HG03439 (cell line): ENCODE data around the gene TRABD2B.

Source experiments
- ATAC-seq: cut with Tn5 transposase; IDR thresholded peaks from one replicate; pipeline ENCODE4 v1.9.1; 2021; ENCODE audit warnings: mild to moderate bottlenecking, moderate library complexity; ENCODE audit not compliant: unreplicated experiment

TRABD2B gene

DNA sequence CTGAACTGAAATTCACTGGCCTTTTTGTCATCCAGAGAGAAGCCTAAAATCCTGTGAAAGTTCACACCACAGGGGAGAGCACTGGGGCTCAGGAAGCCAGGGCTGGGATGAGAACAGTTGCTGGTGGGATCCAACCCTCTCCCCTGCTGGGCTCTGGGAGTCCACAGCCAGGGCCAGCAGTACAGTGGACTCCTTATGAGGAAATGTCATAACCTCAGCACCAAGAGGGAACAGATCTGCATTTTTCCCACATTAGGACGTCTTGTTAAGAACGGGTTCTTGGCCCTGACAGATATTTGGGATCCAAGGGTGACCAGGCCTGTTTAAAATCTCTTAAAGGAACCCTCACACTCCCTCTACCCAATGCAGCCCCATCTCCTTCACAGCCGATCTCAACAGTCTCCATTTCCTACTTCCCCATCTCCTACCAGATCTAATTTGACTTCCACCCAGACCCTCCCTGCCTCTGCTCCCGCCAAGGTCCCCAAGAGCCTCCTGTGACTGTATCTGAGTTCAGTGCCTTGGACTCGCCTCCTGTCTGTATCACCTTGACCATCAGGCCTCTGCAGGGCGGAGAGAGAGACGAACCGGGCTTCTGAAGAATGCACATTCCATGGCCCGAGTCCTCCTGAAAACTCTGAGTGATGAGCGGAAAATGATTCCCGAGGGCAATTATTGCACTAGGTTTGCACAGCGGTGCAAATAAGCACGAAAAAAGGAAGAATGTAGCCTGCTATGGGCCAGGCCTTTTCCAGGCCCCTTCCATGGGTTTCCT lies 159.9 kb downstream of the TRABD2B start:
- no peak for ATAC-seq

DNA sequence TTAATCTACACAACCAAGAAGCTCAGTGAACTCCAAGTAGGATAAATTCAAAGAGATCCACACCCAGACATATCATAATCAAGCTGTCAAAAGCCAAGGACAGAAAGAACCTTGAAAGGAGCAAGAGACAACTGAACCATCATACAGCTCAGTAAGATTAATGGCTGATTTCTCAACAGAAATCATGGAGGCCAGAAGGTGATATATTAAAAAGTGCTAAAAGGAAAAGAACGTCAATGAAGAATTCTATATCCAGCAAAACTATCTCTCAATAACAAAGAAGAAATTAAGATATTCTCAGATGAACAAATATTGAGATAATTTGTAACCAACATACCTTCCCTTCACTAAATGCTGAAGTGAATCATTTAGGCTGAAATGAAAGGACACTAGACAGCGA lies 161.8 kb downstream of the TRABD2B start:
- no peak for ATAC-seq

- ATAC-seq = no peak
These were observed 162.9 kb downstream of the TRABD2B start for GRCh38 chr1:47834326-47834725.

- no peak for ATAC-seq
These were observed 166.4 kb downstream of the TRABD2B start for GRCh38 chr1:47830641-47831333.

- no peak for ATAC-seq
These were observed 167.2 kb downstream of the TRABD2B start for GRCh38 chr1:47830021-47830420.

DNA sequence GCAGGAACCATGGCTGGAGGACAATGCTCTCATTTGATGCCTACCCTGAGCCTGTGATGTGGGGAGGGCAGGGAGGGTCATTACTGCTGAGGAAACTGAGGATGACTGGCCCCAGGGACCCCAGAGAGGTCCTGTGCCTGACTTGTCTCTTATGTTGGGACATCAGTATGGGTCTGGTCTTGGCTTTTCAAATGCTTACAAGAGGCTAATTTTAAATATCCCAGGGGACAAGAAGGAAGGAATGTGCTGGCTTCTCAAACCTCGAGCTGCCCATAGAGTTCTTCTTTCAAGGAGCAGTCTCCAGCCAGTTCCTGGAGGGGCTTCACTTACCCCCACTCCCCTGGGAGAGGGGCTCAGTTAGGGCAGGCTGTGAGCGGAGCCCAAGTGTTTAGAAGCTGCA lies 168.2 kb downstream of the TRABD2B start:
- no peak for ATAC-seq

DNA sequence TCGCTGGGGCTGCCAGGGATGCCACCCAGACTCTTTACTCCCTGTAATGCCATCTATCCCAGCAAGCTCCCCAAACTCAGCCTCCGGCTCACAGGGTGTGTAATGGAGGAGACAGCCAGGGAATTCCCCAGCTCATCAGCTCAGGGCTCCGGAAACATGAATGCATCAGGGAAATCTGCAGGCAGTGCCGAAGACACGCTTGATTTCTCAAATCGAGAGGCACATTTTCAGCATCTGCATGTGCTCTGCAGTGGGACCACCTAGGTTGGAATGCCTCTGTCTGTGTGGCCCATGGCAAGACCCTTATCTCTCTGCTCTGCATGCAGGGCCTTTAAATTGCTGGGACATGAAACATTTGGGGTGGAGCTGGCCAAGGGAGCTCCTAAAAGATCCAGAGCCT lies 170.1 kb downstream of the TRABD2B start:
- ATAC-seq = no peak

GRCh38 chr1:47824716-47825115 lies 172.5 kb downstream of the TRABD2B start:
- ATAC-seq = no peak

- no peak for ATAC-seq
These were observed 172.9 kb downstream of the TRABD2B start for GRCh38 chr1:47824297-47824696.

- ATAC-seq = no peak
These were observed 174.0 kb downstream of the TRABD2B start for GRCh38 chr1:47823040-47823808.

- ATAC-seq = no peak
These were observed 175.4 kb downstream of the TRABD2B start for GRCh38 chr1:47821760-47822159.

DNA sequence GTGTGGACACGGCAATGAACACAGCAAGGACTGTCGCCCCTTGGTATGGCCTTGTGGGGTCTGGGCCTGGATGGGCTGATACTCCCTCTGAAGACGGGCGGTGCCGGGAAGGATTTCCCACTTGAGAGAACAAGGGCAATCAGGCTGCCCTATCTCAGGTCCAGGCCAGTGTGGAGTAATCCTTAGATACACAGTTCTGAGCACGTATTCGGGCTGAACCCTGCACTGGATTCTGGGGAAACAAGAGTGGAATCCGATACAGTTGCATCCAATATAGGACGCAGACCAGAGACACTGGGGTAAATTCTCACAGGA lies 177.7 kb downstream of the TRABD2B start:
- ATAC-seq = no peak

DNA sequence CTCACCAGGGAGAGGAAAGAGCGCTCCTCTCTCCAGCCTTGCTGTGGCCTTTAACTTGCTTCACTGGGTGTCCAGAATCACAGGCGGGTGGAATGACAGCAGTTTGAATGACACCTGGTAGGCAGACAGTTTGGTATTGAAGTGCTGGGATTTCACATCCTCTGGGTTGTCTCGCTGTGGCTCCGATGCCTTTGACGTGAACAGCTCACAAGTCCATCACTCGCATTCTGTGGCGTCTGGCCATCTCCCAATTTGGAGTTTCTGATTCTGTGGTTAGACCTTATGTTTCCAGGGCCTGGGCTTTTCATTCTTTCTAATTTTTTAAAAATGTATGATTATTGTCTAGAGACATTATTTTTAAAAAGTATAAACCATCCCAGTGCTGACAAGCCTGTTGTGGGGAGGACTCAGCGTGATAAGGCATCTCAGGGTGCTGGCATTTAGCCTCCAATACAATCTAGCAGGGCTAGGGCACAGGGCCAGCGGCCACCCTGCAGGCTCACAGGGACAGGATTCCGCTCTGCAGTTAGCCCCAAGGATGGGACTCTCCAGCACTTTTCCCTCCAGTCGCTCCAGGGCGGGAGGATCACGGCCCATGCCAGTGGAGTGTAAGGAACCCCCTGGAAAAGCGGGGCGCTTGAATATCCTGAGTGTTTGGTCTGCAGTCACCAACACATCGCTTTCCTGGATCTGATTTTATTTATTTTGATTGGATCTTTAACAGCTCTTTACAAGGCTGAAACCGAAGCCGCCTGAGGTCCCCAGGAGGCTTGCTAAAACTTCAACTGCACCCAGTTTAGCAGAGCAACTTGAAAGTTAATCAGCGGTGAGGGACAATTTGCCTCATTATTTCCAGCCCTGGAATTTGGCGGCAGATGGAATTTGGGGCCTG lies 178.3 kb downstream of the TRABD2B start:
- no peak for ATAC-seq

DNA sequence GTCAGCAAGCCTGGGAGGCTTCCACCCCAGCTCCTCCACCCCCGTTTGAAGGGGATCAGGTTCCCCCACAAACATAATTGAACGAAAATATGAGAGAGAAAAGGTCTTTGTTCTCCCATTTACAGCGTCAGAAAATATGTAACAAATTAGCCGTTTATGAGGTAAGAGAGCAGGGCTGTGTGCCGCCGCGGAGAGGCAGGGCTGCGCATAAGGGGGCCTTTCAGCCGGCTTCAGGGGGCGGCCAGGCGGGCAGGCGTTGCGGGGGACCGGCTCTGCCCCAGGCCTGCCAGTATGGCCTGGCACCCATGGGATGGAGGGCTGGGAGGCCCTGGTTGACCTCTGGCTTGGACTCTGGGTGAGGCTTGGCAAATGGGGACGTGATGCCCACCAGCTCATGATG lies 179.3 kb downstream of the TRABD2B start:
- no peak for ATAC-seq

DNA sequence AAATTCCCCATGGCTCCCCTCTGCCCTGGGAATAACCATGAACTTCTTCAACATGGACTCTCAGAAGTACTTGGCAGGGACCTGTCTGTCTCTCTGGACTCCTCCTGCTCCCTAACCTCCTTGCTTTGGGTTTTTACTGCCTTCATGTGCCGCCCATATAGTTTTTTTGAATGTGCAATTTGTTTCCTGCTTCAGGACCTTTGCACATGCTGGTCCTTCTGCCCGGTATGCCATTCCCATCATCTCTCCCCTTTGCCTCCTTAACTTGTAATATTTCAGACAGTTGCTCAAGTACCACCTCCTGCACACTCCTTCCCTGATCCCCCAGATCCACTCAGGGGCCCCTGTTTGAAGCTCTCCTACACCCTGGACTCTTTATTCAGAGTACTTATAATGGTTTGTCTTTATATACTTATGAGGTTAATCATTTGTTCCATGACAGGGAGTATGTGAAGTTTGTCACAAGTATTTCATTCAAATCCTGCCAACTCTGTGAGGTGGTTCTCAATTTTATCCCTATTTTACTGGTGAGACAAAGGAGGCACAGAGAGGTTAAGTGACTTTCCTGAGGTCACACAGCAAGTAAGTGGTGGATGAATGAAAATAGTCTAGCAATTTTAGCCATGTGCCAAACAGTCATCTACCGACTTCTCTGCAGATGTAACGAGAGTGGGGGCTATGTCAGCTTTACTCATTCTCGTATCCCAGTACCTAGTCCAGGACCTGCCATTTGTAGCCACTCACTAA lies 180.7 kb downstream of the TRABD2B start:
- no peak for ATAC-seq

GRCh38 chr1:47814612-47815395 lies 182.4 kb downstream of the TRABD2B start:
- ATAC-seq = no peak

DNA sequence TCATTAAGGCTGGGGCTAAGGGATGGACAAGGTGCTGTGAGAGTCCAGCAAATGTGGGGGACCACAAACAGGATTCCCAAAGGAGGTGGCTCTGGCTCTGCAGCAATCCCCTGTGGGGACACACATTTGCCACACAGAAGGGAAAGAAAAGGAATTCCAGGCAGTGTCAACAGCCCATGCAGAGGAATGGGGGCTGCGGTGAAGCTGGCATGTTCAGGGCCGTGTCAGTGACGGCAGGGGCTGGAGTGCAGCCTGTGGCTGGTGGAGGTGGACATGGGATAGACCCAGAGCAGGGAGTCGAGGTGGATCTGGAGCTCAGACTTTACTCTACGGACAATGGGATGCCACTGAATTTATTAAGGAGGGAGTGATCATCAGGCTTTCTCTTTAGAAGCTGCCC lies 183.2 kb downstream of the TRABD2B start:
- no peak for ATAC-seq

DNA sequence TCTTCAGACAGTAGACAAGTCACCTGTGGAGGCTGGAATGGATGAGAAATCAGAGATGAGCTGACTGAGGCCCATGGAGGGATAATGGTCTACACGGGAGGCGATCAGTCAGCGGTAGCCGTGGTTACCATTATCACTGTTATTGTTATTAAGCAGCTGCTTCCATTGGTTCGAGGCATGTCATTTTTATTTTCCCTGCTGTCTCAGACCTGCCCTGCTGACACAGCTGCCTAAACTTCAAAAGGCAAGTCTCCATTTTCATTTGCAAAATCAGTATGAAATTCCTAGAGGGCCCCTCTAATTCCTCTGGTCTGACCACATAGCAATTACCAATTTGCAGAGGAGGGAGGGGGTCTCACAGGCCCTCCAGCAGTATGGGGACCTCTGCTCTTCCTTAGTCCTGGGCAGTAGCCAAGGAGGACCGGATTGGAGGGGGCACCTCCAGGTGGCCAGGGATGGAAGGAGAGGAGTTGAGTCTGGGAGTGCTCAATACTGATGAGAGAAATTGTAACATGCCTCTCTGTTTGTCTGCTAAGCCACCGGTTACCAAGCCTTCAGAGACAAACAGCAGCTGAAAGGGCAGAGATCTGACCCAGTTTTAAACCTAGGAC lies 184.2 kb downstream of the TRABD2B start:
- no peak for ATAC-seq
